HEK293 (cell line): ENCODE results near the gene CGB2.

Source experiments
- CTCF ChIA-PET: fragments of 350-600 bp; formaldehyde crosslinking; extraction: SDS; loops from one replicate; lab custom pipeline; 2021; ENCODE audit warnings: antibody characterized with exemption; lab: Yijun Ruan, JAX
- POLR2A ChIA-PET: fragments of 300-600 bp; formaldehyde crosslinking; extraction: SDS; loops from one replicate; lab custom pipeline; 2020; ENCODE audit warnings: antibody characterized with exemption, inconsistent platforms; lab: Yijun Ruan, JAX
- H3K27ac ChIP-seq: fragments of 200-500 bp; sonication (Bioruptor generic); 2 replicates; pipeline ENCODE4 v1.5.1; 2014; ENCODE audit warnings: low read depth, low read length, control low read depth, inconsistent platforms; ENCODE audit errors: extremely low read depth
- H3K36me3 ChIP-seq, 2 experiments: fragments of 200-500 bp in 1 of 2; sonication (Bioruptor generic) in 1 of 2; 1 replicate in 1 of 2; 2 replicates in 1 of 2; pipeline ENCODE4 v1.5.1; 2014 to 2017; ENCODE audit warnings: inconsistent platforms in 2 of 2, low read length in 2 of 2; ENCODE audit not compliant: control insufficient read depth in 2 of 2, insufficient read depth in 1 of 2
- H3K4me1 ChIP-seq: fragments of 200-500 bp; sonication (Bioruptor generic); 2 replicates; pipeline ENCODE4 v1.5.1; 2014; ENCODE audit warnings: mild to moderate bottlenecking, low read length, inconsistent platforms; ENCODE audit not compliant: control insufficient read depth, insufficient read depth
- H3K4me3 ChIP-seq: 2 replicates; pipeline ENCODE4 v1.5.1; 2011; ENCODE audit warnings: low read depth, mild to moderate bottlenecking, control low read depth, low read length, moderate library complexity
- H3K9me3 ChIP-seq: fragments of 200-500 bp; sonication (Bioruptor generic); 2 replicates; pipeline ENCODE4 v1.5.1; 2014; ENCODE audit warnings: low read depth, low read length, inconsistent platforms; ENCODE audit not compliant: control insufficient read depth, insufficient read depth
- HOXC10 ChIP-seq: sonication (generic); formaldehyde crosslinking; IDR thresholded peaks from 2 replicates; pipeline ENCODE4 v1.8.1; 2023; ENCODE audit warnings: mild to moderate bottlenecking, missing genetic modification reagents
- MYNN ChIP-seq: fragments of 450-650 bp; formaldehyde crosslinking; IDR thresholded peaks from 2 replicates; pipeline ENCODE4 v1.5.1; 2016; ENCODE audit warnings: missing biosample characterization, missing genetic modification characterization, borderline replicate concordance
- OVOL3 ChIP-seq: fragments of 450-650 bp; formaldehyde crosslinking; IDR thresholded peaks from 2 replicates; pipeline ENCODE4 v1.5.1; 2016; ENCODE audit warnings: missing biosample characterization, missing genetic modification characterization
- SP2 ChIP-seq: fragments of 450-650 bp; formaldehyde crosslinking; IDR thresholded peaks from 2 replicates; pipeline ENCODE4 v1.5.1; 2016; ENCODE audit warnings: missing biosample characterization, missing genetic modification characterization
- ZBTB20 ChIP-seq: fragments of 450-650 bp; formaldehyde crosslinking; IDR thresholded peaks from 2 replicates; pipeline ENCODE4 v1.5.1; 2016; ENCODE audit warnings: missing biosample characterization, missing genetic modification characterization
- ZBTB48 ChIP-seq: fragments of 450-650 bp; formaldehyde crosslinking; IDR thresholded peaks from 2 replicates; pipeline ENCODE4 v1.5.1; 2016; ENCODE audit warnings: missing biosample characterization, missing genetic modification characterization
- ZFP37 ChIP-seq: fragments of 450-650 bp; formaldehyde crosslinking; IDR thresholded peaks from 2 replicates; pipeline ENCODE4 v1.5.1; 2016; ENCODE audit warnings: missing biosample characterization, missing genetic modification characterization
- ZFP69B ChIP-seq: fragments of 450-650 bp; formaldehyde crosslinking; IDR thresholded peaks from 2 replicates; pipeline ENCODE4 v1.5.1; 2016; ENCODE audit warnings: missing biosample characterization, missing genetic modification characterization
- ZNF23 ChIP-seq: fragments of 450-650 bp; formaldehyde crosslinking; IDR thresholded peaks from 2 replicates; pipeline ENCODE4 v1.5.1; 2016; ENCODE audit warnings: missing biosample characterization, missing genetic modification characterization, borderline replicate concordance
- ZNF248 ChIP-seq: fragments of 450-650 bp; formaldehyde crosslinking; IDR thresholded peaks from 2 replicates; pipeline ENCODE4 v1.5.1; 2017; ENCODE audit warnings: missing biosample characterization, missing genetic modification characterization
- ZNF335 ChIP-seq: fragments of 450-650 bp; formaldehyde crosslinking; conservative IDR thresholded peaks from 2 replicates; pipeline ENCODE4 v1.5.1; 2016; ENCODE audit warnings: missing biosample characterization, missing genetic modification characterization
- ZNF354C ChIP-seq: fragments of 450-650 bp; formaldehyde crosslinking; IDR thresholded peaks from 2 replicates; pipeline ENCODE4 v1.5.1; 2016; ENCODE audit warnings: missing biosample characterization, missing genetic modification characterization, low read depth, borderline replicate concordance
- ZNF391 ChIP-seq: fragments of 450-650 bp; formaldehyde crosslinking; IDR thresholded peaks from 2 replicates; pipeline ENCODE4 v1.5.1; 2016; ENCODE audit warnings: low read depth, missing biosample characterization, missing genetic modification characterization, borderline replicate concordance
- ZNF433 ChIP-seq: fragments of 450-650 bp; formaldehyde crosslinking; IDR thresholded peaks from 2 replicates; pipeline ENCODE4 v1.5.1; 2016; ENCODE audit warnings: missing biosample characterization, missing genetic modification characterization, low read depth
- ZNF510 ChIP-seq: fragments of 450-650 bp; formaldehyde crosslinking; IDR thresholded peaks from 2 replicates; pipeline ENCODE4 v1.5.1; 2018; ENCODE audit warnings: mild to moderate bottlenecking, missing genetic modification characterization, missing biosample characterization; ENCODE audit not compliant: insufficient replicate concordance
- ZNF555 ChIP-seq: fragments of 450-650 bp; formaldehyde crosslinking; conservative IDR thresholded peaks from 2 replicates; pipeline ENCODE4 v1.5.1; 2017; ENCODE audit warnings: missing biosample characterization, mild to moderate bottlenecking, missing genetic modification characterization, inconsistent platforms
- ZNF585B ChIP-seq: fragments of 450-650 bp; formaldehyde crosslinking; IDR thresholded peaks from 2 replicates; pipeline ENCODE4 v1.5.1; 2016; ENCODE audit warnings: missing biosample characterization, missing genetic modification characterization
- ZNF621 ChIP-seq: fragments of 450-650 bp; formaldehyde crosslinking; IDR thresholded peaks from 2 replicates; pipeline ENCODE4 v1.5.1; 2017; ENCODE audit warnings: missing biosample characterization, missing genetic modification characterization
- ZNF664 ChIP-seq: fragments of 450-650 bp; formaldehyde crosslinking; IDR thresholded peaks from 2 replicates; pipeline ENCODE4 v1.5.1; 2016; ENCODE audit warnings: missing biosample characterization, missing genetic modification characterization
- ZNF768 ChIP-seq: fragments of 450-650 bp; formaldehyde crosslinking; IDR thresholded peaks from 2 replicates; pipeline ENCODE4 v1.5.1; 2018; ENCODE audit warnings: missing biosample characterization, mild to moderate bottlenecking, missing genetic modification characterization
- ZNF843 ChIP-seq: fragments of 450-650 bp; formaldehyde crosslinking; IDR thresholded peaks from 2 replicates; pipeline ENCODE4 v1.5.1; 2016; ENCODE audit warnings: missing biosample characterization, missing genetic modification characterization
- TF ChIP-seq, protein P1 (sequence below): fragments of 450-650 bp; formaldehyde crosslinking; IDR thresholded peaks from 2 replicates; pipeline ENCODE4 v1.5.1; 2016; ENCODE audit warnings: missing biosample characterization, missing genetic modification characterization
- TF ChIP-seq, protein P2 (sequence below): fragments of 450-650 bp; formaldehyde crosslinking; IDR thresholded peaks from 2 replicates; pipeline ENCODE4 v1.5.1; 2016; ENCODE audit warnings: missing biosample characterization, missing genetic modification characterization
- TF ChIP-seq, protein P3 (sequence below): fragments of 450-650 bp; formaldehyde crosslinking; IDR thresholded peaks from 2 replicates; pipeline ENCODE4 v1.5.1; 2016; ENCODE audit warnings: missing biosample characterization, missing genetic modification characterization, low read depth

The CGB2 gene

DNA sequence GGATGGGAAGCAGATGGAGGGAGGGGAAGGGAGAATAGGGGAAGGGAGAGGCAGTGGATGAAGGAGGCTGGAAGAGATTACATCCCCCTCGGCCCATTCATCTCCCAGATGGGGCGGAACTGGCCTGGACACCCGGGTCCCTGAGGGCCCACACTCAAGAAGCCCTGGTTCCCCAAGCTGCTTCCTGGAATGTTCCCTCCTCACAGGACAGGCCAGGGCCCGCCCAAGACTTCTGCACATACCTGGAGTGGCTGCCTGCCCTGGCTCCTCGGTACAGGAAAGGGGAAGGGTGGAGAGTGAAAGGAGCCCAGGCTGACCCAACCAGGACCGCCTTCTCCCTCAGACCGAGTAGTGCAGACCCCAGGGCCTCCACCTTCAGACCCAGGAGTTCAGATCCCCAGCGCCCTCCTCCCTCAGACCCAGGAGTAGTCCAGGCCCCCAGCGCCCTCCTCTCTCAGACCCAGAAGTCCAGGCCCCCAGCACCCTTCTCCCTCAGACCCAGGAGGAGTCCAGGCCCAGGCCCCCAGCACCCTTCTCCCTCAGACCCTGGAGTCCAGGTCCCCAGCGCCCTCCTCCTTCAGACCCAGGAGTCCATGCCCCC lies 32.4 kb downstream of the CGB2 start:
- Histone ChIP-seq H3K36me3 (no peaks in the 10 kb centered on the region), H3K4me1 (peaks cover 6% of the 10 kb centered on the region)
- peak; percentile 40 for TF ChIP-seq ZNF335
- TF ChIP-seq, protein P1, sequence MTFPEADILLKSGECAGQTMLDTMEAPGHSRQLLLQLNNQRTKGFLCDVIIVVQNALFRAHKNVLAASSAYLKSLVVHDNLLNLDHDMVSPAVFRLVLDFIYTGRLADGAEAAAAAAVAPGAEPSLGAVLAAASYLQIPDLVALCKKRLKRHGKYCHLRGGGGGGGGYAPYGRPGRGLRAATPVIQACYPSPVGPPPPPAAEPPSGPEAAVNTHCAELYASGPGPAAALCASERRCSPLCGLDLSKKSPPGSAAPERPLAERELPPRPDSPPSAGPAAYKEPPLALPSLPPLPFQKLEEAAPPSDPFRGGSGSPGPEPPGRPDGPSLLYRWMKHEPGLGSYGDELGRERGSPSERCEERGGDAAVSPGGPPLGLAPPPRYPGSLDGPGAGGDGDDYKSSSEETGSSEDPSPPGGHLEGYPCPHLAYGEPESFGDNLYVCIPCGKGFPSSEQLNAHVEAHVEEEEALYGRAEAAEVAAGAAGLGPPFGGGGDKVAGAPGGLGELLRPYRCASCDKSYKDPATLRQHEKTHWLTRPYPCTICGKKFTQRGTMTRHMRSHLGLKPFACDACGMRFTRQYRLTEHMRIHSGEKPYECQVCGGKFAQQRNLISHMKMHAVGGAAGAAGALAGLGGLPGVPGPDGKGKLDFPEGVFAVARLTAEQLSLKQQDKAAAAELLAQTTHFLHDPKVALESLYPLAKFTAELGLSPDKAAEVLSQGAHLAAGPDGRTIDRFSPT: no peak
- TF ChIP-seq, protein P2, sequence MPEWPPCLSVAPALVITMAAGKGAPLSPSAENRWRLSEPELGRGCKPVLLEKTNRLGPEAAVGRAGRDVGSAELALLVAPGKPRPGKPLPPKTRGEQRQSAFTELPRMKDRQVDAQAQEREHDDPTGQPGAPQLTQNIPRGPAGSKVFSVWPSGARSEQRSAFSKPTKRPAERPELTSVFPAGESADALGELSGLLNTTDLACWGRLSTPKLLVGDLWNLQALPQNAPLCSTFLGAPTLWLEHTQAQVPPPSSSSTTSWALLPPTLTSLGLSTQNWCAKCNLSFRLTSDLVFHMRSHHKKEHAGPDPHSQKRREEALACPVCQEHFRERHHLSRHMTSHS: no peak
- TF ChIP-seq ZNF843 (tag by site-specific recombination): no peak
- no peak for TF ChIP-seq ZNF510 (tag by site-specific recombination)
- TF ChIP-seq ZNF768 (tag by site-specific recombination): no peak
- TF ChIP-seq ZNF354C (tag by site-specific recombination): no peak
- TF ChIP-seq, protein P3, sequence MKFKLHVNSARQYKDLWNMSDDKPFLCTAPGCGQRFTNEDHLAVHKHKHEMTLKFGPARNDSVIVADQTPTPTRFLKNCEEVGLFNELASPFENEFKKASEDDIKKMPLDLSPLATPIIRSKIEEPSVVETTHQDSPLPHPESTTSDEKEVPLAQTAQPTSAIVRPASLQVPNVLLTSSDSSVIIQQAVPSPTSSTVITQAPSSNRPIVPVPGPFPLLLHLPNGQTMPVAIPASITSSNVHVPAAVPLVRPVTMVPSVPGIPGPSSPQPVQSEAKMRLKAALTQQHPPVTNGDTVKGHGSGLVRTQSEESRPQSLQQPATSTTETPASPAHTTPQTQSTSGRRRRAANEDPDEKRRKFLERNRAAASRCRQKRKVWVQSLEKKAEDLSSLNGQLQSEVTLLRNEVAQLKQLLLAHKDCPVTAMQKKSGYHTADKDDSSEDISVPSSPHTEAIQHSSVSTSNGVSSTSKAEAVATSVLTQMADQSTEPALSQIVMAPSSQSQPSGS (tag by site-specific recombination): no peak
- TF ChIP-seq ZNF248 (tag by site-specific recombination): no peak
- no peak for TF ChIP-seq ZFP69B
- no peak for TF ChIP-seq ZNF391 (tag by site-specific recombination)
- no peak for TF ChIP-seq ZFP37 (tag by site-specific recombination)
- TF ChIP-seq ZBTB20 (tag by site-specific recombination): 0 out of 2 replicates have a peak, but pooled peaks have one; percentile 9
- TF ChIP-seq OVOL3: no peak
- no peak for TF ChIP-seq MYNN
- no peak for TF ChIP-seq ZNF433
- no peak for TF ChIP-seq ZNF621
- TF ChIP-seq ZNF585B (tag by site-specific recombination): no peak
- no peak for TF ChIP-seq ZNF664
- no peak for TF ChIP-seq HOXC10 (CRISPR knock-in tag)
- TF ChIP-seq ZNF555 (tag by site-specific recombination): no peak
- TF ChIP-seq SP2 (tag by site-specific recombination): peak; percentile 36
- TF ChIP-seq ZNF23: no peak
- no peak for TF ChIP-seq ZBTB48 (tag by site-specific recombination)
- TF ChIP-seq, all 188 proteins: peak for 3
- H3K27ac ChIP-seq: no peak overlapping the region
- CTCF ChIA-PET: interaction anchor here (1.4 kb wide), 1 partner anchor 64 kb away, joined by 4 read pairs; no protein-coding TSS in a partner anchor
- POLR2A ChIA-PET: interaction anchor here (1.0 to 2.0 kb wide), 3 partner anchors 8 to 252 kb away, joined by 3 to 12 read pairs (median 8); partner anchors contain the start of genes GYS1 and RUVBL2
- no peaks in the 10 kb centered on the region for H3K9me3 ChIP-seq
- H3K4me3 ChIP-seq: no peak overlapping the region
